Measurements from ENCODE around the gene AFP. TPM values are rescaled to one million over a fixed set of nuclear protein-coding genes. Genes with fewer than 3 reads are reported as not detected.

The AFP gene
- polyA plus RNA-seq, 6 donors from 2014 or later, result not detected

- no peaks in the 10 kb centered on the region for H3K9me3 Mint-ChIP-seq
- no peaks in the 10 kb centered on the region for H3K36me3 Mint-ChIP-seq
- DNase-seq (no peak), ATAC-seq (ENCODE audit: low read depth in 2 of 2) (no peak)
- H3K27ac Mint-ChIP-seq, result no peak overlapping the region
- H3K27me3 Mint-ChIP-seq, result peaks cover 0 to 5% (median 0%) of the 10 kb centered on the region in 3 donors
- H3K4me1 Mint-ChIP-seq, result no peaks in the 10 kb centered on the region
- no peak overlapping the region for H3K4me3 Mint-ChIP-seq
Measured at GRCh38 chr4:73419106-73420038, 16.6 kb upstream of the AFP start.

DNA sequence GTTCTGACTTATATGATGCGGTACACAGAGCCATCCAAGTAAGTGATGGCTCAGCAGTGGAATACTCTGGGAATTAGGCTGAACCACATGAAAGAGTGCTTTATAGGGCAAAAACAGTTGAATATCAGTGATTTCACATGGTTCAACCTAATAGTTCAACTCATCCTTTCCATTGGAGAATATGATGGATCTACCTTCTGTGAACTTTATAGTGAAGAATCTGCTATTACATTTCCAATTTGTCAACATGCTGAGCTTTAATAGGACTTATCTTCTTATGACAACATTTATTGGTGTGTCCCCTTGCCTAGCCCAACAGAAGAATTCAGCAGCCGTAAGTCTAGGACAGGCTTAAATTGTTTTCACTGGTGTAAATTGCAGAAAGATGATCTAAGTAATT is 15.4 kb upstream of the AFP start:
- Mint-ChIP-seq H3K36me3 (no peaks in the 10 kb centered on the region), H3K27me3 (peaks cover 0 to 5% (median 0%) of the 10 kb centered on the region in 3 donors), H3K9me3 (no peaks in the 10 kb centered on the region), H3K4me3 (no peak overlapping the region), H3K27ac (no peak overlapping the region), H3K4me1 (no peaks in the 10 kb centered on the region)
- DNase-seq (no peak), ATAC-seq (ENCODE audit: low read depth in 2 of 2) (no peak)

- peaks cover 5 to 9% (median 6%) of the 10 kb centered on the region in 3 donors for H3K27me3 Mint-ChIP-seq
- DNase-seq (no peak), ATAC-seq (ENCODE audit: low read depth in 2 of 2) (no peak)
- no peak overlapping the region for H3K27ac Mint-ChIP-seq
- no peaks in the 10 kb centered on the region for H3K36me3 Mint-ChIP-seq
- no peak overlapping the region for H3K4me3 Mint-ChIP-seq
- no peaks in the 10 kb centered on the region for H3K9me3 Mint-ChIP-seq
- no peaks in the 10 kb centered on the region for H3K4me1 Mint-ChIP-seq
Measured at GRCh38 chr4:73421708-73422457, 14.1 kb upstream of the AFP start.

GRCh38 chr4:73422458-73422752 is 13.6 kb upstream of the AFP start:
- H3K36me3 Mint-ChIP-seq, result no peaks in the 10 kb centered on the region
- ATAC-seq (ENCODE audit: low read depth in 2 of 2) (no peak), DNase-seq (no peak)
- H3K4me3 Mint-ChIP-seq, result no peak overlapping the region
- H3K9me3 Mint-ChIP-seq, result no peaks in the 10 kb centered on the region
- no peaks in the 10 kb centered on the region for H3K4me1 Mint-ChIP-seq
- peaks cover 6 to 11% (median 7%) of the 10 kb centered on the region in 3 donors for H3K27me3 Mint-ChIP-seq
- no peak overlapping the region for H3K27ac Mint-ChIP-seq

GRCh38 chr4:73423184-73423583 is 12.8 kb upstream of the AFP start:
- no peak overlapping the region for H3K27ac Mint-ChIP-seq
- DNase-seq (no peak), ATAC-seq (ENCODE audit: low read depth in 2 of 2) (no peak)
- no peaks in the 10 kb centered on the region for H3K36me3 Mint-ChIP-seq
- H3K9me3 Mint-ChIP-seq, result no peaks in the 10 kb centered on the region
- no peaks in the 10 kb centered on the region for H3K4me1 Mint-ChIP-seq
- H3K4me3 Mint-ChIP-seq, result no peak overlapping the region
- H3K27me3 Mint-ChIP-seq, result peaks cover 6 to 11% (median 7%) of the 10 kb centered on the region in 3 donors

DNA sequence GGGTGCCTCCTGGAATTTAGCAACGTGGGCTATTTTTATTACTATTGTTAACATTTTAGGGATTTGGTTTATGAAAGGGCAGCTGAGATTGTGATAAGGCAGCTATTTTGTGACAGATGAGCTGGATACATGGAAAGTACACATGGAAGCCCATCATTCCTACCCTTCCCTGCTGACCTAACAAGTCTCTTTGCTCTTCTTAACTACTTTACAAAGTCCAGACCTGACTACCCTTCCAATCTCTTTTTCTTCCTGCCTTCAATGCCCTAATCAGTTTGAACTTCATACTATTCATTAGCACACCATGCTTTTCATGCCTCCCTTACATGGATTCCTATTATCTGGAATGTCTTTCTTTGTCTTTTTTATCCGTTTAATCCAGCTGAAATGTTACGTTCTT is 9.4 kb upstream of the AFP start:
- Mint-ChIP-seq H3K27ac (no peak overlapping the region), H3K36me3 (no peaks in the 10 kb centered on the region), H3K27me3 (peaks cover 6 to 13% (median 7%) of the 10 kb centered on the region in 3 donors), H3K4me3 (no peak overlapping the region), H3K4me1 (no peaks in the 10 kb centered on the region), H3K9me3 (no peaks in the 10 kb centered on the region)
- ATAC-seq (ENCODE audit: low read depth in 2 of 2) (no peak), DNase-seq (no peak)

DNA sequence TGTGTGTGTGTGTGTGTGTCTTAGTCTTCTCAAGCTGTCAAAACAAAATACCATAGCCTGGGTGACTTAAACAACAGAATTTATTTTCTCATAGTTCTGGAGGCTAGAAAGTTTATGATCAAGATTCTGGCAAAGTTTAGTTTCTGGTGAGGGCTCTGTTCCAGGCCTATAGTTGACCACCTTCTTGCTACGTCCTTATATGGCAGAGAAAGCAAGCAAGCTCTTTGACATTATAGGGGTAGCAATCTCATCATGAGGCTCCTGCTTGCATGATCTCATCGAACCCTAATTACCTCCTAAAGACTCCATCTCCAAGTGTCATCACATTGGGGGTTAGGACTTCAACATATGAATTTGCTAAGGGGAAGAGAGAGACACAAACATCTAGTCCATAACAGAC is 6.9 kb upstream of the AFP start:
- DNase-seq (no peak), ATAC-seq (ENCODE audit: low read depth in 2 of 2) (no peak)
- no peak overlapping the region for H3K27ac Mint-ChIP-seq
- H3K4me3 Mint-ChIP-seq, result no peak overlapping the region
- no peaks in the 10 kb centered on the region for H3K36me3 Mint-ChIP-seq
- no peaks in the 10 kb centered on the region for H3K4me1 Mint-ChIP-seq
- peaks cover 6 to 13% (median 7%) of the 10 kb centered on the region in 3 donors for H3K27me3 Mint-ChIP-seq
- no peaks in the 10 kb centered on the region for H3K9me3 Mint-ChIP-seq

DNA sequence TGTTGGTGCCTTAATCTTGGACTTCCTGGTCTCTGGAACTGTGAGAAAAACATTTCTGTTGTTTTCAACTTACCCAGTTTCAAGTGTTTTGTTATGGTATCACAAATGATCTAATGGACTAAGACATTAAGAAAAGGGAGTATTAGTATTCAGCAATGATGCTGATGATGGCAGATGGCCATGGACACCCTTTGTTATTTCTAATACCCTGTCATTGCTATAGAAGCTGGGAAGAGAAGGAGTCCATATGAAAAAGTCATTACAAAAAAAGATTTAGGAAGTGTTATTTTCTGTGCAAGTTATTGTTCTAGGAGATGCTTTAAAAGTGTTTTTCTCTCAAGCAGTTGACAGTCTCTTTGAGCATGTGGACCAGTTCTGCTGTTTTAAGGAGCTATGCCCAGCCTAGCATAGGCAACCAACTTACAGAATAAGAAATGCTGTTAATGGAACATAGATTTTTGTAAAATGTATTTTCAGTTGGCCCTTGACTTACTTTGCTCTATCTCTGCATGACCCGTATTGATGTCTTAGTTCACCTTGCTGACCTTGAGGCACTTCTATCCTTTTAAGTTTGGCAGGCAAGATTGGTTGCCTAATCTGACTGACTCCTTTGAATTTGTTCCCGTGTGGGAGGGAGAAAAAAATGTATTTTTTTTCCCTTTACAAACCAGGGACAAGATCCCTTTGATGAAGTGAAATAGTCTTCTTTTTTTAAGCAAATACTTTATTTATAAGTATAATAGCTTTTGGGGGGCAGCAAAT is 6.0 kb upstream of the AFP start:
- H3K4me3 Mint-ChIP-seq, result no peak overlapping the region
- no peak overlapping the region for H3K27ac Mint-ChIP-seq
- H3K27me3 Mint-ChIP-seq, result peaks cover 6 to 17% (median 7%) of the 10 kb centered on the region in 3 donors
- DNase-seq (no peak), ATAC-seq (ENCODE audit: low read depth in 2 of 2) (no peak)
- no peaks in the 10 kb centered on the region for H3K4me1 Mint-ChIP-seq
- H3K36me3 Mint-ChIP-seq, result no peaks in the 10 kb centered on the region
- no peaks in the 10 kb centered on the region for H3K9me3 Mint-ChIP-seq

DNA sequence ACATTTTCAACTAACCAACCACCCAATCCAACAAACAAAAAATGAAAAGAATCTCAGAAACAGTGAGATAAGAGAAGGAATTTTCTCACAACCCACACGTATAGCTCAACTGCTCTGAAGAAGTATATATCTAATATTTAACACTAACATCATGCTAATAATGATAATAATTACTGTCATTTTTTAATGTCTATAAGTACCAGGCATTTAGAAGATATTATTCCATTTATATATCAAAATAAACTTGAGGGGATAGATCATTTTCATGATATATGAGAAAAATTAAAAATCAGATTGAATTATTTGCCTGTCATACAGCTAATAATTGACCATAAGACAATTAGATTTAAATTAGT is 4.2 kb upstream of the AFP start:
- ATAC-seq (ENCODE audit: low read depth in 2 of 2) (no peak), DNase-seq (no peak)
- Mint-ChIP-seq H3K4me1 (no peaks in the 10 kb centered on the region), H3K36me3 (no peaks in the 10 kb centered on the region), H3K9me3 (no peaks in the 10 kb centered on the region), H3K27me3 (peaks cover 3 to 11% (median 3%) of the 10 kb centered on the region in 3 donors), H3K27ac (no peak overlapping the region), H3K4me3 (no peak overlapping the region)

DNA sequence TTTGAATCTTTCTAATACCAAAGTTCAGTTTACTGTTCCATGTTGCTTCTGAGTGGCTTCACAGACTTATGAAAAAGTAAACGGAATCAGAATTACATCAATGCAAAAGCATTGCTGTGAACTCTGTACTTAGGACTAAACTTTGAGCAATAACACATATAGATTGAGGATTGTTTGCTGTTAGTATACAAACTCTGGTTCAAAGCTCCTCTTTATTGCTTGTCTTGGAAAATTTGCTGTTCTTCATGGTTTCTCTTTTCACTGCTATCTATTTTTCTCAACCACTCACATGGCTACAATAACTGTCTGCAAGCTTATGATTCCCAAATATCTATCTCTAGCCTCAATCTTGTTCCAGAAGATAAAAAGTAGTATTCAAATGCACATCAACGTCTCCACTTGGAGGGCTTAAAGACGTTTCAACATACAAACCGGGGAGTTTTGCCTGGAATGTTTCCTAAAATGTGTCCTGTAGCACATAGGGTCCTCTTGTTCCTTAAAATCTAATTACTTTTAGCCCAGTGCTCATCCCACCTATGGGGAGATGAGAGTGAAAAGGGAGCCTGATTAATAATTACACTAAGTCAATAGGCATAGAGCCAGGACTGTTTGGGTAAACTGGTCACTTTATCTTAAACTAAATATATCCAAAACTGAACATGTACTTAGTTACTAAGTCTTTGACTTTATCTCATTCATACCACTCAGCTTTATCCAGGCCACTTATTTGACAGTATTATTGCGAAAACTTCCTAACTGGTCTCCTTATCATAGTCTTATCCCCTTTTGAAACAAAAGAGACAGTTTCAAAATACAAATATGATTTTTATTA is 3.6 kb upstream of the AFP start:
- Mint-ChIP-seq H3K27ac (no peak overlapping the region), H3K27me3 (peaks cover 0 to 11% (median 0%) of the 10 kb centered on the region in 3 donors)

GRCh38 chr4:73433140-73433539 is 2.9 kb upstream of the AFP start:
- no peak overlapping the region for H3K27ac Mint-ChIP-seq
- no peaks in the 10 kb centered on the region for H3K9me3 Mint-ChIP-seq
- peaks cover 0 to 11% (median 0%) of the 10 kb centered on the region in 3 donors for H3K27me3 Mint-ChIP-seq
- no peaks in the 10 kb centered on the region for H3K4me1 Mint-ChIP-seq
- no peaks in the 10 kb centered on the region for H3K36me3 Mint-ChIP-seq
- H3K4me3 Mint-ChIP-seq, result no peak overlapping the region
- ATAC-seq (ENCODE audit: low read depth in 2 of 2), result no peak
- DNase-seq, result no peak

More for the DNA sequence above, 3.6 kb upstream of the AFP start:
- Mint-ChIP-seq H3K4me3 (no peak overlapping the region), H3K9me3 (no peaks in the 10 kb centered on the region), H3K36me3 (no peaks in the 10 kb centered on the region), H3K4me1 (no peaks in the 10 kb centered on the region)
- no peak for DNase-seq
- no peak for ATAC-seq (ENCODE audit: low read depth in 2 of 2)

GRCh38 chr4:73434311-73434710 is 1.7 kb upstream of the AFP start:
- H3K4me3 Mint-ChIP-seq, result no peak overlapping the region
- H3K9me3 Mint-ChIP-seq, result no peaks in the 10 kb centered on the region
- no peak overlapping the region for H3K27ac Mint-ChIP-seq
- ATAC-seq (ENCODE audit: low read depth in 2 of 2) (no peak), DNase-seq (no peak)
- H3K36me3 Mint-ChIP-seq, result no peaks in the 10 kb centered on the region
- H3K27me3 Mint-ChIP-seq, result peaks cover 0 to 11% (median 0%) of the 10 kb centered on the region in 3 donors
- no peaks in the 10 kb centered on the region for H3K4me1 Mint-ChIP-seq
